NOMO-1 (cell line): ENCODE measurements around the gene RETSAT.
"Not testable (repeated sequence)": the region's sequence is repeated elsewhere in the genome, so short reads cannot be mapped to it uniquely, and the experiment has no call there.

ENCODE experiments used
- DNase-seq, 2 experiments: peaks; one replicate each; lab custom pipeline; 2025; ENCODE audit not compliant: unreplicated experiment in 2 of 2; lab: John Stamatoyannopoulos, UW

The RETSAT gene

GRCh38 chr2:85380048-85380447, 25.7 kb upstream of the RETSAT start:
- DNase-seq, result no peak

GRCh38 chr2:85378257-85378656, 23.9 kb upstream of the RETSAT start:
- no peak for DNase-seq

- DNase-seq, result no peak
Observed at GRCh38 chr2:85377083-85377482, 22.8 kb upstream of the RETSAT start.

GRCh38 chr2:85376291-85377065, 22.1 kb upstream of the RETSAT start:
- no peak for DNase-seq

- no peak for DNase-seq
Observed at GRCh38 chr2:85371045-85371444, 16.7 kb upstream of the RETSAT start.

GRCh38 chr2:85369500-85369899, 15.2 kb upstream of the RETSAT start:
- DNase-seq, result no peak

- DNase-seq, result no peak
Observed at GRCh38 chr2:85368921-85369320, 14.6 kb upstream of the RETSAT start.

- DNase-seq, result no peak
Observed at GRCh38 chr2:85367180-85367579, 12.9 kb upstream of the RETSAT start.

- not testable (repeated sequence) for DNase-seq
Observed at GRCh38 chr2:85362653-85363387, 8.5 kb upstream of the RETSAT start.

- DNase-seq, result no peak
Observed at GRCh38 chr2:85357736-85358135, 3.4 kb upstream of the RETSAT start.

GRCh38 chr2:85356186-85356585, 1.9 kb upstream of the RETSAT start:
- no peak for DNase-seq

GRCh38 chr2:85355521-85355920, 1.2 kb upstream of the RETSAT start:
- no peak for DNase-seq

- DNase-seq, result no peak
Observed at GRCh38 chr2:85355073-85355410, 714 bp upstream of the RETSAT start.

- peak in 1 of 2 experiments; percentile 41 for DNase-seq
Observed at GRCh38 chr2:85353876-85354285, 447 bp downstream of the RETSAT start.

GRCh38 chr2:85347599-85347998, 6.7 kb downstream of the RETSAT start:
- no peak for DNase-seq

- no peak for DNase-seq
Observed at GRCh38 chr2:85344356-85344954, 9.9 kb downstream of the RETSAT start.

- DNase-seq, result not testable (repeated sequence)
Observed at GRCh38 chr2:85343207-85343895, 11.0 kb downstream of the RETSAT start.

- DNase-seq, result no peak
Observed at GRCh38 chr2:85342156-85342555, 12.2 kb downstream of the RETSAT start.

- no peak for DNase-seq
Observed at GRCh38 chr2:85341269-85342029, 12.9 kb downstream of the RETSAT start.

- no peak for DNase-seq
Observed at GRCh38 chr2:85340034-85340892, 14.1 kb downstream of the RETSAT start.
